Measurements from ENCODE around the gene RAB3A. TPM values are rescaled to one million over a fixed set of nuclear protein-coding genes. Genes with fewer than 3 reads are reported as not detected.

The RAB3A gene
- total and polyA plus RNA-seq, 2 experiments from 2014 or later, result 1.4 to 1.9 TPM

DNA sequence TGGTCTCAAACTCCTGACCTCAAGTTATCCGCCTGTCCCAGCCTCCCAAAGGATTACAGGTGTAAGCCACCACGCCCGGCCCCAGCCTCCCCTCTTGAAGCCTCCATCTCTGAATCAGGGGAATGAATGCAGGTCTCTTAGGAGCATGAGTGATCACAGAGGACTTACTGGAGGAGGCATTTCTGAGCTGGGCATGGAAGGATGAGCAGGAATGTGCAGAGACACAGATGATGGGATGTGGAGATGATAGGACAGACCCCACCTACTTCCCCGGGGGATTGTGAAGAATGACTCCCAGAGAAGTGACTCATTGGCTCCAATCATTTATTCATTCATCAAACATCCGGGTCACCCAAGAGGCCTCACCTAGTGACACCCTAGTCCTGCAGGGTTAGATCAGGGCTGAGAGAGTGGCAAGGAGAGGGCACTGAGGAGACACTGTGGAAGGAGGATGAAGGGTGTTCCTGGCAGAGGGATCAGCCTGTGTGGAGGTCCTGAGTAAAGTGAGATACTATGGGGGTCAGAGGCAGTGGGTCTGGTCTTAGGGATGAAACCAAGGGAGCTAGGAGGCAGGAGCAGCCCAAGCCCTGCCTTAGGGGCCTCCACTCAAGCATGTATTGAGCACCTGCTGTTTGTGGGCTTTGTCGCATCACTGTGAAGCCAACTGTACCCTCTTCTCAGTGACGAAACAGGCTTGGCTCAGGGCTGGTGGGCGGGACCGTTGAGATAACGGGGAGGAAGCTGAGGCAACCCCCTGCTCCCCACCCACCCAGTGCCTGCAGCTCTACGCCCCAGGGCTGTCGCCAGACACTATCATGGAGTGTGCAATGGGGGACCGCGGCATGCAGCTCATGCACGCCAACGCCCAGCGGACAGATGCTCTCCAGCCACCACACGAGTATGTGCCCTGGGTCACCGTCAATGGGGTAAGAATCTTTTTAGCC lies 27.2 kb downstream of the RAB3A start:
- no peaks in the 10 kb centered on the region for H4K20me1 ChIP-seq (ENCODE audit: insufficient read depth)
- WGBS, 2 experiments (ENCODE audit: low coverage in 1 of 2, low lambda C conversion rate in 2 of 2, missing lambda C conversion rate in 2 of 2), result 81 to 85% methylated on average over 17 to 19 of the region's 19 CpGs
- no peaks in the 10 kb centered on the region for H3K9me3 ChIP-seq (ENCODE audit: low read depth)
- H3K4me3 ChIP-seq, result no peak overlapping the region
- H3K9ac ChIP-seq, result no peak overlapping the region
- H3K27me3 ChIP-seq (replicated peaks; ENCODE audit: insufficient read depth), result no peaks in the 10 kb centered on the region
- no peak overlapping the region for H3K4me2 ChIP-seq (ENCODE audit: unreplicated experiment)
- no peak overlapping the region for H2AFZ ChIP-seq
- no peaks in the 10 kb centered on the region for H3K4me1 ChIP-seq (ENCODE audit: insufficient read depth)
- no peaks in the 10 kb centered on the region; the same call in 1 of the 2 replicates for H3F3A ChIP-seq (ENCODE audit: insufficient read depth)
- no peaks in the 10 kb centered on the region for H3K79me2 ChIP-seq (ENCODE audit: insufficient read depth)
- no peak overlapping the region for H3K27ac ChIP-seq
- in situ Hi-C loops (cut with MboI), result no loop called here
- DNase-seq, result no peak
- H3K36me3 ChIP-seq (ENCODE audit: low read depth), result no peaks in the 10 kb centered on the region
- TF ChIP-seq EZH2 (IDR thresholded peaks at IDR 0.05; ENCODE audit: insufficient read depth, poor library complexity, severe bottlenecking), result no peak
- no peak for TF ChIP-seq EZH2phosphoT487 (IDR thresholded peaks at IDR 0.05; ENCODE audit: insufficient read depth, low read depth)
- no peaks in the 10 kb centered on the region for H3K9me2 ChIP-seq (ENCODE audit: insufficient read depth)

DNA sequence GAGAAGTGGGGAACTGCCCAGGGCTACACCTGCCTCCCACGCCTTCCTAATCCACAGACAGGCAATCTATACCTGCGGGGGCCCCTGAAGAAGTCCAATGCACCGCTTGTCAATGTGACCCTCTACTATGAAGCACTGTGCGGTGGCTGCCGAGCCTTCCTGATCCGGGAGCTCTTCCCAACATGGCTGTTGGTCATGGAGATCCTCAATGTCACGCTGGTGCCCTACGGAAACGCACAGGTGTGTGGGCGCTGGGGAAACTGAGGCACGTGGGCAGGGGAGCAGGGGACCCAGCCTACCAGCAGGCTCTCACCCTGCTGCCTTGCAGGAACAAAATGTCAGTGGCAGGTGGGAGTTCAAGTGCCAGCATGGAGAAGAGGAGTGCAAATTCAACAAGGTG lies 28.9 kb downstream of the RAB3A start:
- no peaks in the 10 kb centered on the region for H3K4me1 ChIP-seq (ENCODE audit: insufficient read depth)
- H3K27me3 ChIP-seq (replicated peaks; ENCODE audit: insufficient read depth), result no peaks in the 10 kb centered on the region
- no peaks in the 10 kb centered on the region; the same call in 1 of the 2 replicates for H3F3A ChIP-seq (ENCODE audit: insufficient read depth)
- H2AFZ ChIP-seq, result no peak overlapping the region
- 85 to 90% methylated on average over 11 of the region's 11 CpGs for WGBS, 2 experiments (ENCODE audit: low coverage in 1 of 2, low lambda C conversion rate in 2 of 2, missing lambda C conversion rate in 2 of 2)
- no peak for DNase-seq
- H3K4me3 ChIP-seq, result no peak overlapping the region
- no peaks in the 10 kb centered on the region for H3K9me3 ChIP-seq (ENCODE audit: low read depth)
- no peak overlapping the region for H3K9ac ChIP-seq
- no peaks in the 10 kb centered on the region for H3K79me2 ChIP-seq (ENCODE audit: insufficient read depth)
- TF ChIP-seq EZH2 (IDR thresholded peaks at IDR 0.05; ENCODE audit: insufficient read depth, poor library complexity, severe bottlenecking) (no peak), EZH2phosphoT487 (IDR thresholded peaks at IDR 0.05; ENCODE audit: insufficient read depth, low read depth) (no peak)
- H3K27ac ChIP-seq, result no peak overlapping the region
- no peak overlapping the region for H3K4me2 ChIP-seq (ENCODE audit: unreplicated experiment)
- H4K20me1 ChIP-seq (ENCODE audit: insufficient read depth), result no peaks in the 10 kb centered on the region
- no peaks in the 10 kb centered on the region for H3K9me2 ChIP-seq (ENCODE audit: insufficient read depth)
- no peaks in the 10 kb centered on the region for H3K36me3 ChIP-seq (ENCODE audit: low read depth)
- in situ Hi-C loops (cut with MboI), result no loop called here

DNA sequence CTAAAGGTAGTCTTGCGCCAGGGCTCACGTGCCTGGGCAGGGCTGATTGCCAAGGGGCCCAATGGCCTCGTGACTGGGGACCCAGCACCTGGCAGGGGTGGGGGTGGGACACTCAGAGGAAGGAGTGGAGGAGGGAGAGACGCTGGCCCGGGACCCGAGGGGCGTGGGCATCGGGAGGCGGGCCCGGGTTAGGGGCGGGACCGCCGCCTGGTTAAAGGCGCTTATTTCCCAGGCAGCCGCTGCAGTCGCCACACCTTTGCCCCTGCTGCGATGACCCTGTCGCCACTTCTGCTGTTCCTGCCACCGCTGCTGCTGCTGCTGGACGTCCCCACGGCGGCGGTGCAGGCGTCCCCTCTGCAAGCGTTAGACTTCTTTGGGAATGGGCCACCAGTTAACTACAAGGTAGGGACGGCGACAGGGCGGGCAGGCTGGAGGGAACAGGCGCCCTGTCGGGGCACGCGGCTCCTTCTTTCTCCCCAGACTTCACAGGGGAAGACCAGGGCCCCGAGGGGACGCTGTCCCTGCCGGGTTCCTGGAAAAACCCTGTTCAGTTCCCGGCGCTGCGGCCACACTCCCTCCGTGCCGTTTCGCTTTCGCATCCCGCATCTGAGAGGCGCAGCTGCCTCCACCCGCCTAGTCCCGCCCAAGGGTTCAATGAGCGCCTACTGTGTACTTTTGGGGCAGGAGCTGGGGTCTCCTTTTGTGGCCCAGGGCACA lies 30.1 kb downstream of the RAB3A start, which contains the start of gene IFI30:
Gene IFI30, plus strand, starts transcription at position 242 of the 717 bp plus-strand sequence. Its CDS starts 29 bp downstream, at position 271.
- Histone ChIP-seq H3K9me2 (ENCODE audit: insufficient read depth) (no peaks in the 10 kb centered on the region), H3F3A (ENCODE audit: insufficient read depth) (no peaks in the 10 kb centered on the region; the same call in 1 of the 2 replicates), H3K4me1 (ENCODE audit: insufficient read depth) (no peaks in the 10 kb centered on the region), H3K79me2 (ENCODE audit: insufficient read depth) (no peaks in the 10 kb centered on the region), H4K20me1 (ENCODE audit: insufficient read depth) (no peaks in the 10 kb centered on the region), H3K9me3 (ENCODE audit: low read depth) (no peaks in the 10 kb centered on the region), H3K9ac (peak within 1 kb of the TSS; percentile 58), H3K4me3 (peak within 1 kb of the TSS; percentile 78), H3K4me2 (ENCODE audit: unreplicated experiment) (peak within 1 kb of the TSS; percentile 81), H3K36me3 (ENCODE audit: low read depth) (no peaks in the 10 kb centered on the region; the same call in 1 of the 2 replicates), H2AFZ (peak within 1 kb of the TSS; percentile 89), H3K27ac (no peak within 1 kb of the TSS), H3K27me3 (replicated peaks; ENCODE audit: insufficient read depth) (no peaks in the 10 kb centered on the region)
- TF ChIP-seq EZH2 (IDR thresholded peaks at IDR 0.05; ENCODE audit: insufficient read depth, poor library complexity, severe bottlenecking), result no peak
- no peak for TF ChIP-seq EZH2phosphoT487 (IDR thresholded peaks at IDR 0.05; ENCODE audit: insufficient read depth, low read depth)
- WGBS, 2 experiments (ENCODE audit: low coverage in 1 of 2, low lambda C conversion rate in 2 of 2, missing lambda C conversion rate in 2 of 2), result 1 to 2% methylated on average over 41 to 44 of the region's 47 CpGs
- DNase-seq, result peak; percentile 70
- in situ Hi-C loops (cut with MboI), result no loop called here

DNA sequence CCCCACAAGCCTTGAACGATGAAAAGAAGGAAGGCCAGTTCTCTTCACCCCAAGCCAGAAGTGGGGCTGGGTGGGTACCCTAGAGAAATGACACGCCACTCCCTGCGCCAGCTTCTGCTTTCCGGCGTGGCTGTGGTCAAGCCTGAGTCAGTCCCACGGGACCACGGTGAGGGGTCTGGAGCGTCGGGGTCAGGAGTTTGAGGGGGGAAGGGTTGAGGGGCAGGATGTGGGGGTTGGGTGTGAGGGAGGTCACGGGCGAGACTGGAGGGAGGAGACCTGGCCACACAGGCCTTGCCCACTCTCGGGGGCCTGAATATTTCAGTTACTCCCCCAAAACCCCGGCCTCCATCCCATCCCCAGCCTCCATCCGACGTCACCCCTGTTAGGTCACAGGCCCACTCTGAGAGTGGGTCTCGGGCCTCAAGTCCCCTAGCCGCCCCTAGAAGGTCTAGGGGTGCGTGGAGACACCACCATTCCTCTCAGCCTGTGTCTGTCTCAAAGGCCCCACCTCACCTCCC lies 30.7 kb downstream of the RAB3A start:
- H3K4me2 ChIP-seq (ENCODE audit: unreplicated experiment), result peak overlapping the region; percentile 81
- TF ChIP-seq EZH2 (IDR thresholded peaks at IDR 0.05; ENCODE audit: insufficient read depth, poor library complexity, severe bottlenecking) (no peak), EZH2phosphoT487 (IDR thresholded peaks at IDR 0.05; ENCODE audit: insufficient read depth, low read depth) (no peak)
- no peaks in the 10 kb centered on the region; the same call in 1 of the 2 replicates for H3F3A ChIP-seq (ENCODE audit: insufficient read depth)
- DNase-seq, result peak; percentile 67
- no peaks in the 10 kb centered on the region for H4K20me1 ChIP-seq (ENCODE audit: insufficient read depth)
- H3K9me2 ChIP-seq (ENCODE audit: insufficient read depth), result no peaks in the 10 kb centered on the region
- peaks cover 2% of the 10 kb centered on the region; the same call in 1 of the 2 replicates for H3K36me3 ChIP-seq (ENCODE audit: low read depth)
- H3K4me3 ChIP-seq, result peak overlapping the region; percentile 78
- in situ Hi-C loops (cut with MboI), result no loop called here
- H3K4me1 ChIP-seq (ENCODE audit: insufficient read depth), result no peaks in the 10 kb centered on the region
- peak overlapping the region; percentile 89 for H2AFZ ChIP-seq
- H3K9me3 ChIP-seq (ENCODE audit: low read depth), result no peaks in the 10 kb centered on the region
- H3K27ac ChIP-seq, result no peak overlapping the region
- WGBS, 2 experiments (ENCODE audit: low coverage in 1 of 2, low lambda C conversion rate in 2 of 2, missing lambda C conversion rate in 2 of 2), result 19 to 22% methylated on average over 10 to 18 of the region's 18 CpGs
- H3K9ac ChIP-seq, result peak overlapping the region; percentile 58; the same call in 1 of the 2 replicates
- H3K79me2 ChIP-seq (ENCODE audit: insufficient read depth), result no peaks in the 10 kb centered on the region
- no peaks in the 10 kb centered on the region for H3K27me3 ChIP-seq (replicated peaks; ENCODE audit: insufficient read depth)

All from GM23248 (cell line).